Measurements from ENCODE around the gene LMOD2.

LMOD2 gene

GRCh38 chr7:123673752-123674398, 18.2 kb downstream of the LMOD2 start:
- Histone ChIP-seq H3K27ac (ENCODE audit: low read depth, low read length) (no peak overlapping the region), H3K36me3 (ENCODE audit: control insufficient read depth, insufficient read depth, low read length) (0 out of 2 replicates have a peak, but pooled peaks cover 2% of the 10 kb centered on the region), H3K9ac (ENCODE audit: low read length) (no peak overlapping the region), H3K27me3 (ENCODE audit: control insufficient read depth, insufficient read depth, low read length) (no peaks in the 10 kb centered on the region), H3K9me3 (ENCODE audit: control insufficient read depth, insufficient read depth, low read depth, low read length) (no peaks in the 10 kb centered on the region), H3K4me1 (ENCODE audit: control insufficient read depth, insufficient read depth, low read length) (no peaks in the 10 kb centered on the region), H3K4me3 (ENCODE audit: low read depth, low read length) (no peak overlapping the region)

GRCh38 chr7:123674399-123675180, 18.9 kb downstream of the LMOD2 start:
- Histone ChIP-seq H3K27ac (ENCODE audit: low read depth, low read length) (no peak overlapping the region), H3K9ac (ENCODE audit: low read length) (no peak overlapping the region), H3K4me3 (ENCODE audit: low read depth, low read length) (no peak overlapping the region), H3K27me3 (ENCODE audit: control insufficient read depth, insufficient read depth, low read length) (no peaks in the 10 kb centered on the region), H3K36me3 (ENCODE audit: control insufficient read depth, insufficient read depth, low read length) (peaks cover 3% of the 10 kb centered on the region; the same call in 1 of the 2 replicates), H3K4me1 (ENCODE audit: control insufficient read depth, insufficient read depth, low read length) (no peaks in the 10 kb centered on the region), H3K9me3 (ENCODE audit: control insufficient read depth, insufficient read depth, low read depth, low read length) (no peaks in the 10 kb centered on the region)

DNA sequence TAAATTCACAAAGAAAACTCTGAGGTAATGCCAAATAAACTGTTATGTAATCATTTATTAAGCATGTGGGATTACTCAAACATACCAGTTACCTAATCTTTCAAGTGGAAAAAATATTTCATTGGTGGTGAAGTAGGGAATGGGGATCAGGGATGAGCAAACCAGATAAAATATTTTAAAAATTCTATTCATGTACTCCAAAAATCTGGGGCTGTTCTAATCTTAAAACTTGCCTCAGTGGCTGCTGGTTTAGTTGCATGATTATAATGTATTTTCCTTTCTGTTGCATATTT, 19.5 kb downstream of the LMOD2 start:
- no peak overlapping the region for H3K27ac ChIP-seq (ENCODE audit: low read depth, low read length)
- H3K4me3 ChIP-seq (ENCODE audit: low read depth, low read length): no peak overlapping the region
- no peaks in the 10 kb centered on the region for H3K27me3 ChIP-seq (ENCODE audit: control insufficient read depth, insufficient read depth, low read length)
- H3K36me3 ChIP-seq (ENCODE audit: control insufficient read depth, insufficient read depth, low read length): peaks cover 8% of the 10 kb centered on the region; the same call in 1 of the 2 replicates
- no peak overlapping the region for H3K9ac ChIP-seq (ENCODE audit: low read length)
- H3K4me1 ChIP-seq (ENCODE audit: control insufficient read depth, insufficient read depth, low read length): no peaks in the 10 kb centered on the region
- no peaks in the 10 kb centered on the region for H3K9me3 ChIP-seq (ENCODE audit: control insufficient read depth, insufficient read depth, low read depth, low read length)

- Histone ChIP-seq H3K4me1 (ENCODE audit: control insufficient read depth, insufficient read depth, low read length) (no peaks in the 10 kb centered on the region), H3K36me3 (ENCODE audit: control insufficient read depth, insufficient read depth, low read length) (peaks cover 18% of the 10 kb centered on the region), H3K27ac (ENCODE audit: low read depth, low read length) (no peak overlapping the region), H3K9ac (ENCODE audit: low read length) (no peak overlapping the region), H3K4me3 (ENCODE audit: low read depth, low read length) (no peak overlapping the region), H3K9me3 (ENCODE audit: control insufficient read depth, insufficient read depth, low read depth, low read length) (no peaks in the 10 kb centered on the region), H3K27me3 (ENCODE audit: control insufficient read depth, insufficient read depth, low read length) (no peaks in the 10 kb centered on the region)
These were observed 21.5 kb downstream of the LMOD2 start for GRCh38 chr7:123677061-123677715.

- Histone ChIP-seq H3K9ac (ENCODE audit: low read length) (no peak overlapping the region), H3K27ac (ENCODE audit: low read depth, low read length) (no peak overlapping the region)
These were observed 23.9 kb downstream of the LMOD2 start for GRCh38 chr7:123679614-123680013.

GRCh38 chr7:123680580-123680979, 24.9 kb downstream of the LMOD2 start:
- H3K9me3 ChIP-seq (ENCODE audit: control insufficient read depth, insufficient read depth, low read depth, low read length): no peaks in the 10 kb centered on the region
- no peak overlapping the region for H3K4me3 ChIP-seq (ENCODE audit: low read depth, low read length)
- H3K36me3 ChIP-seq (ENCODE audit: control insufficient read depth, insufficient read depth, low read length): peaks cover 44% of the 10 kb centered on the region
- H3K9ac ChIP-seq (ENCODE audit: low read length): no peak overlapping the region
- peaks cover 6% of the 10 kb centered on the region; the same call in 1 of the 2 replicates for H3K4me1 ChIP-seq (ENCODE audit: control insufficient read depth, insufficient read depth, low read length)
- H3K27ac ChIP-seq (ENCODE audit: low read depth, low read length): no peak overlapping the region
- no peaks in the 10 kb centered on the region for H3K27me3 ChIP-seq (ENCODE audit: control insufficient read depth, insufficient read depth, low read length)

More at GRCh38 chr7:123679614-123680013, 23.9 kb downstream of the LMOD2 start:
- H3K4me1 ChIP-seq (ENCODE audit: control insufficient read depth, insufficient read depth, low read length): peaks cover 6% of the 10 kb centered on the region; the same call in 1 of the 2 replicates
- H3K4me3 ChIP-seq (ENCODE audit: low read depth, low read length): no peak overlapping the region
- H3K36me3 ChIP-seq (ENCODE audit: control insufficient read depth, insufficient read depth, low read length): peaks cover 36% of the 10 kb centered on the region
- H3K27me3 ChIP-seq (ENCODE audit: control insufficient read depth, insufficient read depth, low read length): no peaks in the 10 kb centered on the region
- H3K9me3 ChIP-seq (ENCODE audit: control insufficient read depth, insufficient read depth, low read depth, low read length): no peaks in the 10 kb centered on the region

GRCh38 chr7:123681561-123681960, 25.9 kb downstream of the LMOD2 start:
- H3K36me3 ChIP-seq (ENCODE audit: control insufficient read depth, insufficient read depth, low read length): peaks cover 46% of the 10 kb centered on the region
- no peaks in the 10 kb centered on the region for H3K27me3 ChIP-seq (ENCODE audit: control insufficient read depth, insufficient read depth, low read length)
- H3K4me1 ChIP-seq (ENCODE audit: control insufficient read depth, insufficient read depth, low read length): peaks cover 6% of the 10 kb centered on the region; the same call in 1 of the 2 replicates
- no peak overlapping the region for H3K4me3 ChIP-seq (ENCODE audit: low read depth, low read length)
- no peak overlapping the region for H3K9ac ChIP-seq (ENCODE audit: low read length)
- no peak overlapping the region for H3K27ac ChIP-seq (ENCODE audit: low read depth, low read length)
- H3K9me3 ChIP-seq (ENCODE audit: control insufficient read depth, insufficient read depth, low read depth, low read length): no peaks in the 10 kb centered on the region

DNA sequence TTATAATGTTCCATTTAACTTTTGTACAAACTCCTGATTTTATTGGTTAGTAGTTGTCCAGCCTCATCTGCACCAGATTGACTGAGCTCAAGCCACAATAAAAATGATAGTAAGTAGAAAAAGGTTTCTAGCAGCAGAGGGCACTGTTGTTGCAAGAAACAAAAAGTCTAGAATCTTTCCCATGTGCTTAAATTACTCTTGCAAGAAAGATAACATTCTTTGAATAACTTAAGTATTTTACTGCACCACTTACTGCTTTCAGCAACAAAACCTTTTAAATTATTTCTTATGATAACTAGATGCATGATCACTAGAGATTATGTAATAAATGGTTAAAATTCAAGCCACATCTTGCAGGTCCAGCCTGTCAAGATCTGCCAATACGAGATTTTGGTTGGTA, 27.0 kb downstream of the LMOD2 start:
- Histone ChIP-seq H3K9ac (ENCODE audit: low read length) (no peak overlapping the region), H3K4me1 (ENCODE audit: control insufficient read depth, insufficient read depth, low read length) (peaks cover 6% of the 10 kb centered on the region; the same call in 1 of the 2 replicates), H3K9me3 (ENCODE audit: control insufficient read depth, insufficient read depth, low read depth, low read length) (no peaks in the 10 kb centered on the region), H3K4me3 (ENCODE audit: low read depth, low read length) (no peak overlapping the region), H3K36me3 (ENCODE audit: control insufficient read depth, insufficient read depth, low read length) (peaks cover 49% of the 10 kb centered on the region), H3K27ac (ENCODE audit: low read depth, low read length) (no peak overlapping the region), H3K27me3 (ENCODE audit: control insufficient read depth, insufficient read depth, low read length) (no peaks in the 10 kb centered on the region)

DNA sequence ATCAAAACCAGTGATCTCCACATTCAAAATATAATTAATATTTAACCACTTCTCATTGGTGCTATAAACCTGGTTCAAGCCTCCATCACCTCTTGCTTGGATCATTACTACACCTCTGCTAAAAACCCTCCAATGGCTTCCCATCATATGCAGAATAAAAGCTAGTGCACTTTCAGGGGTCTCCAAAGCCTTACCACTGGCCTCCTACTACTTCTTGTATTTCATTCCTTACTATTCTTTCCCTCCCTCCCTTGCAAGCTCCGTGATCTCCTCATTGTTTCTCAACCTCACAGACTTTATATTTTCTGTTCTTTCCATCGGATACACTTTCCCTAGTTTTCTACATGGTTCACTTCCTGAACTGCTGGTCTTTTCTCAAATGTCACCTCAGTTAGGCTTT, 31.5 kb downstream of the LMOD2 start:
- Histone ChIP-seq H3K27me3 (ENCODE audit: control insufficient read depth, insufficient read depth, low read length) (no peaks in the 10 kb centered on the region), H3K36me3 (ENCODE audit: control insufficient read depth, insufficient read depth, low read length) (peaks cover 65% of the 10 kb centered on the region), H3K4me3 (ENCODE audit: low read depth, low read length) (no peak overlapping the region), H3K4me1 (ENCODE audit: control insufficient read depth, insufficient read depth, low read length) (peaks cover 6% of the 10 kb centered on the region; the same call in 1 of the 2 replicates), H3K9ac (ENCODE audit: low read length) (no peak overlapping the region), H3K9me3 (ENCODE audit: control insufficient read depth, insufficient read depth, low read depth, low read length) (no peaks in the 10 kb centered on the region), H3K27ac (ENCODE audit: low read depth, low read length) (no peak overlapping the region)

- H3K27me3 ChIP-seq (ENCODE audit: control insufficient read depth, insufficient read depth, low read length): no peaks in the 10 kb centered on the region
- no peak overlapping the region for H3K27ac ChIP-seq (ENCODE audit: low read depth, low read length)
- H3K9me3 ChIP-seq (ENCODE audit: control insufficient read depth, insufficient read depth, low read depth, low read length): no peaks in the 10 kb centered on the region
- H3K4me1 ChIP-seq (ENCODE audit: control insufficient read depth, insufficient read depth, low read length): peaks cover 8% of the 10 kb centered on the region; the same call in 1 of the 2 replicates
- H3K4me3 ChIP-seq (ENCODE audit: low read depth, low read length): no peak overlapping the region
- H3K9ac ChIP-seq (ENCODE audit: low read length): no peak overlapping the region
- peaks cover 68% of the 10 kb centered on the region for H3K36me3 ChIP-seq (ENCODE audit: control insufficient read depth, insufficient read depth, low read length)
These were observed 32.1 kb downstream of the LMOD2 start for GRCh38 chr7:123687727-123688126.

DNA sequence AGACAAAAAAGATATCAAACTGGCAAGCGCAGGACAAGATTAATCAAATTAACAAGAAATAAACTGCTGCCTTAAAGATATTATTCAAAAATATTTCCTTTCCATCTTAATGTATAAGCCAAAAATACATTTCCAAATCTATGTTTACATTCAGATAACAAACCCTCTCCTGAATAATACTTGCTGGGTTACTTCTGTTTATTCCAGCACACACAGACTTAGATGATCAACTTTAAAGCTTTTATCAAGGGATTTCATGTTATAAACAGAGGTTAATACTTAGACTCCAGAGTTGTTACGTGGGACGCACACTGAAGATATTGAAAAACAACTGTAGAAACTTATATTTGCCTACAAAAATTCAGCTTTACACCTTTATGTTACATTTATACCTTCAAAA, 33.6 kb downstream of the LMOD2 start:
- H3K4me3 ChIP-seq (ENCODE audit: low read depth, low read length): no peak overlapping the region
- no peaks in the 10 kb centered on the region for H3K27me3 ChIP-seq (ENCODE audit: control insufficient read depth, insufficient read depth, low read length)
- no peak overlapping the region for H3K27ac ChIP-seq (ENCODE audit: low read depth, low read length)
- peaks cover 67% of the 10 kb centered on the region for H3K36me3 ChIP-seq (ENCODE audit: control insufficient read depth, insufficient read depth, low read length)
- no peaks in the 10 kb centered on the region for H3K9me3 ChIP-seq (ENCODE audit: control insufficient read depth, insufficient read depth, low read depth, low read length)
- H3K4me1 ChIP-seq (ENCODE audit: control insufficient read depth, insufficient read depth, low read length): 0 out of 2 replicates have a peak, but pooled peaks cover 3% of the 10 kb centered on the region
- no peak overlapping the region for H3K9ac ChIP-seq (ENCODE audit: low read length)
